ENCODE measurements around the gene CAMK2B. TPM values are rescaled to one million over a fixed set of nuclear protein-coding genes. Genes with fewer than 3 reads are reported as not detected.

Gene CAMK2B
- total RNA-seq, 4 donors from 2014 or later, result 0.89 to 5.1 (median 1.2) TPM

DNA sequence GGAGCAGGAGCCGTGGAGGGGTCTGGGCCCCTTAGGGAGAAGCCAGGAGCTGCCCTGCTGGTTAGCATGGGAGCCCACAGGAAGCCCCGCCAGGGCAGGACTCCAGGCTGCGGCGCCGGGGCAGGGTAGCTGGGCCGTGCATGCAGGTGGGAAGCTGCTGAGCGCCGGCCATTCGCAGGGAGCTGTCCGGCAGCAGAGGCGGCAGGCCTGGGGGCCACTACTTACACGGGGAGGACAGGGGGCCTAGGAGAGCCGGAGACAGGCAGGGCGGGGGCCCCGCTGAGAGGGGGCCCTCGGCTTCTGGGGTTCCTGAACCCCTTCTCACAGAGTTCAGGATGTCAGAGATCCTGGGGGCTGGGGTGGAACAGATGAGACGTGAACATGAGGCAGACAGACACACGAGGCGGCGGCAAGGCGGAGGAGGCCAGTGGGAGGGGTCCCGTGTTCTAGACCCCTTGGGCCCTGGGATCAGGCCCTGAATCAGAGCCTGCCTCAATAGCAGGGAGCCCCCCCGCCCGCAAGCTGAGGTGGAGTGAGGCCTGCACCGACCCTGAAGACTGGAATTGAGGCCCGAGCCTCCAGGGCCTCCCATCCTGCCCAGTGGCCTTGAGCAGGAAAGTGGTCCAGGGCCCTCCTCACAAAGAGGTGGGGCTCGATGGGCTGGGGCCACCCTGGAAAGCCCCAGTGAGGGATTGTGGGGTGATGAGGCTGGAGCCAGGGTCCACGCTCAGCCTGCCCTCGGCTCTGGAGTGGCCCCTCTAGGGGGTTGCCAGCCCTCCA, 96.6 kb downstream of the CAMK2B start:
- 80% methylated on average over 24 of the region's 29 CpGs for WGBS
- H3K9me3 ChIP-seq, result no peaks in the 10 kb centered on the region
- no peak for DNase-seq (ENCODE audit: low spot score in 2 of 2)
- peaks cover 22% of the 10 kb centered on the region for H3K27me3 ChIP-seq
- H3K27ac ChIP-seq, result no peak overlapping the region
- H3K36me3 ChIP-seq, result no peaks in the 10 kb centered on the region
- H3K4me3 ChIP-seq, result no peak overlapping the region
- TF ChIP-seq EP300 (IDR thresholded peaks at IDR 0.05) (no peak), POLR2AphosphoS5 (IDR thresholded peaks at IDR 0.05) (no peak), POLR2A (IDR thresholded peaks at IDR 0.05) (no peak)
- TF ChIP-seq, protein P1, sequence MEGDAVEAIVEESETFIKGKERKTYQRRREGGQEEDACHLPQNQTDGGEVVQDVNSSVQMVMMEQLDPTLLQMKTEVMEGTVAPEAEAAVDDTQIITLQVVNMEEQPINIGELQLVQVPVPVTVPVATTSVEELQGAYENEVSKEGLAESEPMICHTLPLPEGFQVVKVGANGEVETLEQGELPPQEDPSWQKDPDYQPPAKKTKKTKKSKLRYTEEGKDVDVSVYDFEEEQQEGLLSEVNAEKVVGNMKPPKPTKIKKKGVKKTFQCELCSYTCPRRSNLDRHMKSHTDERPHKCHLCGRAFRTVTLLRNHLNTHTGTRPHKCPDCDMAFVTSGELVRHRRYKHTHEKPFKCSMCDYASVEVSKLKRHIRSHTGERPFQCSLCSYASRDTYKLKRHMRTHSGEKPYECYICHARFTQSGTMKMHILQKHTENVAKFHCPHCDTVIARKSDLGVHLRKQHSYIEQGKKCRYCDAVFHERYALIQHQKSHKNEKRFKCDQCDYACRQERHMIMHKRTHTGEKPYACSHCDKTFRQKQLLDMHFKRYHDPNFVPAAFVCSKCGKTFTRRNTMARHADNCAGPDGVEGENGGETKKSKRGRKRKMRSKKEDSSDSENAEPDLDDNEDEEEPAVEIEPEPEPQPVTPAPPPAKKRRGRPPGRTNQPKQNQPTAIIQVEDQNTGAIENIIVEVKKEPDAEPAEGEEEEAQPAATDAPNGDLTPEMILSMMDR (IDR thresholded peaks at IDR 0.05), result no peak
- peaks cover 8% of the 10 kb centered on the region for H3K4me1 ChIP-seq

DNA sequence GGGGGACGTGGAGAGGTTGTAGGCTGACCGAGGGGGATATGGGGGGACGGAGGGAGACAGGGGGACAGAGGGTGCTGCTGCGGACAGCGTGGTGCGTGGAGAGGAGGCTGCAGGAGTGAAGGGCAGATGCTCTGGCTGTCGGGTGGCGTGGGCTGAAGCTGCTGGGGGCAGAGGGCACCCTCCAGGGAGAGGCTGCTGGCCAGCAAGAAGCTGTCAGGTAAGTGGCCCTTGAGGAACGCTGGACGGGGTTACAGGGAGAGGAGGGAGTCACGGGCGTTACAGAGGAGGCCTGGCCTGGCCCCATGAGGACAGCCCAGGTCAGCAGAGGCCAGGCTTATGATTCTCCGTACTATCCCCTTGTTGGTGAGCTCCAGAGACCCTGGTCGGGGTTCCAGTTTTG, 97.5 kb downstream of the CAMK2B start:
- WGBS, result 73% methylated on average over 14 of the region's 14 CpGs
- no peaks in the 10 kb centered on the region for H3K9me3 ChIP-seq
- H3K4me3 ChIP-seq, result no peak overlapping the region
- H3K4me1 ChIP-seq, result peaks cover 8% of the 10 kb centered on the region
- TF ChIP-seq, protein P1 (IDR thresholded peaks at IDR 0.05), result no peak
- TF ChIP-seq EP300 (IDR thresholded peaks at IDR 0.05), result no peak
- no peak for TF ChIP-seq POLR2A (IDR thresholded peaks at IDR 0.05)
- TF ChIP-seq POLR2AphosphoS5 (IDR thresholded peaks at IDR 0.05), result no peak
- DNase-seq (ENCODE audit: low spot score in 2 of 2), result no peak
- H3K27me3 ChIP-seq, result peaks cover 22% of the 10 kb centered on the region
- no peaks in the 10 kb centered on the region for H3K36me3 ChIP-seq
- H3K27ac ChIP-seq, result no peak overlapping the region

- Histone ChIP-seq H3K4me3 (no peak overlapping the region), H3K36me3 (no peaks in the 10 kb centered on the region), H3K27me3 (peaks cover 22% of the 10 kb centered on the region), H3K9me3 (no peaks in the 10 kb centered on the region), H3K4me1 (peaks cover 8% of the 10 kb centered on the region), H3K27ac (no peak overlapping the region)
- no peak for TF ChIP-seq POLR2AphosphoS5 (IDR thresholded peaks at IDR 0.05)
- TF ChIP-seq EP300 (IDR thresholded peaks at IDR 0.05), result no peak
- TF ChIP-seq, protein P1 (IDR thresholded peaks at IDR 0.05), result no peak
- no peak for DNase-seq (ENCODE audit: low spot score in 2 of 2)
- WGBS, result 61% methylated on average over 17 of the region's 17 CpGs
Measured at GRCh38 chr7:44226396-44226753, 99.0 kb downstream of the CAMK2B start.

GRCh38 chr7:44225566-44226395, 99.6 kb downstream of the CAMK2B start:
- Histone ChIP-seq H3K4me3 (no peak overlapping the region), H3K9me3 (no peaks in the 10 kb centered on the region)

More at GRCh38 chr7:44225566-44226395, 99.6 kb downstream of the CAMK2B start:
- Histone ChIP-seq H3K36me3 (no peaks in the 10 kb centered on the region), H3K4me1 (peaks cover 8% of the 10 kb centered on the region), H3K27me3 (peaks cover 22% of the 10 kb centered on the region), H3K27ac (no peak overlapping the region)
- WGBS, result 63% methylated on average over 15 of the region's 26 CpGs
- TF ChIP-seq EP300 (IDR thresholded peaks at IDR 0.05) (no peak), POLR2A (IDR thresholded peaks at IDR 0.05) (no peak), POLR2AphosphoS5 (IDR thresholded peaks at IDR 0.05) (no peak)
- TF ChIP-seq, protein P1 (IDR thresholded peaks at IDR 0.05), result no peak
- DNase-seq (ENCODE audit: low spot score in 2 of 2), result no peak

Measured in suprapubic skin (tissue), 4 donors.